Ectodermal cell (in vitro differentiated cells): Measurements from ENCODE around the gene KAT7.

Experiments
- H3K27ac ChIP-seq: 2 replicates; pipeline ENCODE4 v1.7.0; 2013; ENCODE audit warnings: mild to moderate bottlenecking, low read depth, low read length; ENCODE audit not compliant: insufficient read depth, poor library complexity, severe bottlenecking
- H3K27me3 ChIP-seq: 2 replicates; pipeline ENCODE4 v1.7.0; 2013; ENCODE audit warnings: mild to moderate bottlenecking, low read length; ENCODE audit not compliant: insufficient read depth, control insufficient read depth, poor library complexity, severe bottlenecking
- H3K36me3 ChIP-seq: one replicate; pipeline ENCODE4 v1.7.0; 2013; ENCODE audit warnings: low read length; ENCODE audit not compliant: control insufficient read depth, insufficient read depth
- H3K4me1 ChIP-seq: one replicate; pipeline ENCODE4 v1.7.0; 2013; ENCODE audit warnings: low read length; ENCODE audit not compliant: control insufficient read depth, insufficient read depth
- H3K4me3 ChIP-seq: 2 replicates; pipeline ENCODE4 v1.7.0; 2013; ENCODE audit warnings: low read depth, low read length, control low read depth; ENCODE audit not compliant: insufficient read depth
- H3K9me3 ChIP-seq: 2 replicates; pipeline ENCODE4 v1.7.0; 2013; ENCODE audit warnings: mild to moderate bottlenecking, low read length, moderate library complexity; ENCODE audit not compliant: control insufficient read depth
- WGBS, 2 experiments: methylation state at CpG; one replicate each; pipeline ENCODE4 v1.1.7; 2013; ENCODE audit warnings: missing lambda C conversion rate in 2 of 2; 5-methylcytosine and 5-hydroxymethylcytosine counted together

KAT7 gene

GRCh38 chr17:49866882-49867413 is 78.5 kb downstream of the KAT7 start:
- Histone ChIP-seq H3K9me3 (no peaks in the 10 kb centered on the region), H3K4me1 (peaks cover 39% of the 10 kb centered on the region)
- WGBS, 2 experiments: 93 to 95% methylated on average over 3 of the region's 3 CpGs

GRCh38 chr17:49869038-49869374 is 80.5 kb downstream of the KAT7 start:
- no peaks in the 10 kb centered on the region for H3K27me3 ChIP-seq
- H3K36me3 ChIP-seq: no peaks in the 10 kb centered on the region
- WGBS, 2 experiments: 58 to 64% methylated on average over 1 of the region's 1 CpG
- H3K9me3 ChIP-seq: no peaks in the 10 kb centered on the region
- no peak overlapping the region for H3K27ac ChIP-seq
- peaks cover 31% of the 10 kb centered on the region for H3K4me1 ChIP-seq
- no peak overlapping the region for H3K4me3 ChIP-seq

More at GRCh38 chr17:49866882-49867413, 78.5 kb downstream of the KAT7 start:
- Histone ChIP-seq H3K27ac (no peak overlapping the region), H3K4me3 (no peak overlapping the region), H3K36me3 (no peaks in the 10 kb centered on the region), H3K27me3 (no peaks in the 10 kb centered on the region)

DNA sequence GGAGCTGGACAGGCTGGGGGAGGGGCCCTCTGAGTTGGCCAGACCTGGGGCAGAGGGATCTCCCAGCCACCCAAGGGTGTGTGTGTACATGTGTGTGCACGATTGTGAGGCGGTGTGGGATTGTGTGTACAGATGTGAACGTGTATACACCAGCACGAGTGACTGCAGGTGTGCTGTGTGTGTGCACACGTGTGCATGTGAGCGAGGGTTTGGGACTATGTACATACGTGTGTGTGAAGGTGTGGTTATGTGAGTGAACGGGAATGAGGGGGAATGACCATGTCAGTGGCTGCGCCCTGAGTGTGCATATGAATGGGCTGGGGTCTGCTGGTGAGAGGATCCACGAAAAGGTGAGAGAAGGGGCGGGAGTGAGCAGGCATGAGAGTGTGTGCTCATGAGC is 81.8 kb downstream of the KAT7 start:
- Histone ChIP-seq H3K27ac (no peak overlapping the region), H3K4me1 (peaks cover 25% of the 10 kb centered on the region), H3K27me3 (no peaks in the 10 kb centered on the region), H3K4me3 (no peak overlapping the region), H3K36me3 (no peaks in the 10 kb centered on the region), H3K9me3 (no peaks in the 10 kb centered on the region)
- 92% methylated on average over 11 of the region's 11 CpGs for WGBS, 2 experiments

DNA sequence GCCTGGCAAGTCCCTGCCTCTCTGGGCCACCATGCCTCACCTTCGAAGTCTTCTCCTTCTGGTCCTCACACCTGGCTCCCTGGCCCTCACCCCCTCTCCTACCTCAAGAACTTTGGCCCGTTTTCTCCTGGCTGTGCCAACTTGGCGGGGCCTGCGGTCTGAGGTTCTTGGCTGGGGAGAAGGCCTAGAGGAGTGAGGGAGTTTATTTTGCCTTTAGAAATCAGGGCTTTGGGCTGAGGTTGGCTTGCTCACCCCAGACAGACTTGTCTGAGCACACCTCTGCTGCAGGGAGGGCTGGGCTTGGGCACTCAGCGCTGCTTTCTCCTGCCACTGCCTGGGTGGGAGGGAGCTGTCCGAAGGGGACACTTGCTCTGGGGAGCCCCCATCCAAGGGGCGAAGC is 82.7 kb downstream of the KAT7 start:
- Histone ChIP-seq H3K9me3 (no peaks in the 10 kb centered on the region), H3K4me3 (no peak overlapping the region), H3K36me3 (no peaks in the 10 kb centered on the region), H3K27me3 (no peaks in the 10 kb centered on the region), H3K4me1 (peaks cover 19% of the 10 kb centered on the region), H3K27ac (no peak overlapping the region)
- 90 to 92% methylated on average over 7 of the region's 7 CpGs for WGBS, 2 experiments

- H3K9me3 ChIP-seq: no peaks in the 10 kb centered on the region
- H3K4me1 ChIP-seq: peaks cover 17% of the 10 kb centered on the region
- no peaks in the 10 kb centered on the region for H3K36me3 ChIP-seq
- H3K4me3 ChIP-seq: no peak overlapping the region
- no peaks in the 10 kb centered on the region for H3K27me3 ChIP-seq
- H3K27ac ChIP-seq: no peak overlapping the region
- 80 to 89% methylated on average over 6 of the region's 6 CpGs for WGBS, 2 experiments
These were observed 84.4 kb downstream of the KAT7 start for GRCh38 chr17:49872754-49873377.

DNA sequence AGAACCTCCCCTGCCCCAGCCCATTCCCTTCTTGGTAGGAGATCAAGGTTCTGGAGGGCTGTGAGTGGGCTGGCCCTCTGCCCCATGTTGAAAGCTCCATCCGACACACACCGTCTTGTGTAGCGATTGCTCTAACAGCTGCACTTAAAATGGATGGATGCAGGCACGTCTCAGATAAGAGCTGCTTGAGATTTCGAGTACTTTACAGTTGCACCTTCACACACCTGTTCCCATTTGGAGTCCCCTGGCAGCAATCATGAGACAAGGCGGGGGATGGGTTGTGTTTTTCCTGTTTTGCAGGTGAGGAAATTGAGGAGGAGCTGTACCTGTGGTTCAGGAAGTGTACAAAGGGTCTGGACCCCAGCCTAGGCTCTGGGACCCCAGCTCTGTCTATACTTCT is 85.0 kb downstream of the KAT7 start:
- 88 to 94% methylated on average over 6 of the region's 6 CpGs for WGBS, 2 experiments
- H3K27me3 ChIP-seq: no peaks in the 10 kb centered on the region
- H3K4me1 ChIP-seq: peaks cover 12% of the 10 kb centered on the region
- no peaks in the 10 kb centered on the region for H3K36me3 ChIP-seq
- H3K9me3 ChIP-seq: no peaks in the 10 kb centered on the region
- no peak overlapping the region for H3K4me3 ChIP-seq
- H3K27ac ChIP-seq: no peak overlapping the region

GRCh38 chr17:49873926-49874325 is 85.4 kb downstream of the KAT7 start:
- H3K27me3 ChIP-seq: no peaks in the 10 kb centered on the region
- no peaks in the 10 kb centered on the region for H3K36me3 ChIP-seq
- H3K9me3 ChIP-seq: no peaks in the 10 kb centered on the region
- H3K4me3 ChIP-seq: no peak overlapping the region
- H3K27ac ChIP-seq: no peak overlapping the region
- 88 to 91% methylated on average over 3 of the region's 3 CpGs for WGBS, 2 experiments
- H3K4me1 ChIP-seq: peaks cover 11% of the 10 kb centered on the region

DNA sequence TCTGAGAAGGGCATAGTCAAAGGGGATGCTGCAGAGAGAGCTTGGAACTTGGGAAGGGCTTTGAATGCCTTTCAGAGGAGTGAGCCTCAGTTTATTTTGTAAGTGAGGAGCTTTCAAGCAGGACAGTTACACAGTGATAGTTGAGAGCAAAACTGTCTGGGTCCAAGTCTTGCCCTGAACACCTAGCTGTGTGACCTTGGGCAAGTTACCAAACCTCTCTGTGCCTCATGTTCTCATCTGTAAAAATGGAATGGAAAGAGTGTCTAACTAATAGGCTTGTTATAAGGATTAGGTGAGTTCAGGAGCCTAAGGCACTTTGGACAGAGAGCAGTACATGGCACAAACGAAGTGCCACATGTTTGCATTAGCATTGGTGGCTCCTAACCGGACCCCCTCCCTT is 86.4 kb downstream of the KAT7 start:
- H3K4me3 ChIP-seq: no peak overlapping the region
- H3K36me3 ChIP-seq: no peaks in the 10 kb centered on the region
- 76 to 100% methylated on average over 2 of the region's 2 CpGs for WGBS, 2 experiments
- peaks cover 14% of the 10 kb centered on the region for H3K4me1 ChIP-seq
- no peaks in the 10 kb centered on the region for H3K27me3 ChIP-seq
- no peak overlapping the region for H3K27ac ChIP-seq
- no peaks in the 10 kb centered on the region for H3K9me3 ChIP-seq

DNA sequence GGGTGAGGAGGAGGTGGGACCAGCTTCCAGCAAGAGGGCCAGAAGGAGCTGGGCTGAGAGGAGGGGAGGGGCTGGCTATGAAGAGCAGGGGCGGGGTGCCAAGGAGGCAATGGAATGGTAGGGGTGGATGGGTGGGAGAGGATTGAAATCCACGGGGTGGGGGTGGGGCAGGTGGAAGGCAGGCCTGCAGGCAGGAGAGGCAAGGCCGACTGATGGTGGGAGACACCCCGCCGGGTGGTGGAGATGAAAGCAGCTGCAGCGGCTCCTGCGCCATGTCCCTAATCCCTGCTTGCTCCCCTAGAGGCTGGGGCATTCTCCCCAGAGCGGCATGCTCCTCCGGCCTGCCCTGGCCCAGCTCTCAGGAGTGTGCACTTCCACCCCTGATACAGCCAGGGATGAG is 87.2 kb downstream of the KAT7 start:
- Histone ChIP-seq H3K36me3 (no peaks in the 10 kb centered on the region), H3K4me1 (peaks cover 18% of the 10 kb centered on the region), H3K9me3 (no peaks in the 10 kb centered on the region), H3K4me3 (no peak overlapping the region), H3K27me3 (peaks cover 1% of the 10 kb centered on the region), H3K27ac (no peak overlapping the region)
- 19 to 20% methylated on average over 9 of the region's 9 CpGs for WGBS, 2 experiments

- peaks cover 8% of the 10 kb centered on the region for H3K27me3 ChIP-seq
- H3K36me3 ChIP-seq: no peaks in the 10 kb centered on the region
- H3K4me1 ChIP-seq: peaks cover 26% of the 10 kb centered on the region
- H3K27ac ChIP-seq: no peak overlapping the region
- no peak overlapping the region for H3K4me3 ChIP-seq
- H3K9me3 ChIP-seq: no peaks in the 10 kb centered on the region
- WGBS, 2 experiments: 76 to 77% methylated on average over 13 of the region's 14 CpGs
These were observed 90.7 kb downstream of the KAT7 start for GRCh38 chr17:49878931-49879904.
